HCT116 (cell line): Measurements from ENCODE around the gene VCAN.

Source experiments
- JUND ChIP-seq: IDR thresholded peaks from 2 replicates; pipeline ENCODE4 v1.6.1; 2012
- POLR2A ChIP-seq: IDR thresholded peaks from 2 replicates; pipeline ENCODE4 v1.7.0; 2011; ENCODE audit warnings: borderline replicate concordance; ENCODE audit not compliant: insufficient read depth, insufficient read length; ENCODE audit errors: extremely low read depth
- SP1 ChIP-seq: IDR thresholded peaks from 2 replicates; pipeline ENCODE4 v1.6.1; 2012; ENCODE audit warnings: low read depth

- no peak for TF ChIP-seq SP1
- TF ChIP-seq JUND = no peak
- peak; percentile 36 for TF ChIP-seq POLR2A
These were observed at the start of gene VCAN for GRCh38 chr5:83471405-83472212.
